OCI-LY1 (cell line): Measurements from ENCODE around the gene B4GALT5.

ENCODE experiments used
- CTCF ChIP-seq: fragments of 200-600 bp; sonication (generic), shearing (Covaris generic); IDR thresholded peaks from 2 replicates; pipeline ENCODE4 v1.5.1; 2017; ENCODE audit warnings: mild to moderate bottlenecking, antibody characterized with exemption, low read length, moderate library complexity, mixed read lengths
- EZH2 ChIP-seq: fragments of 200-600 bp; sonication (generic), shearing (Covaris generic); IDR thresholded peaks from 2 replicates; pipeline ENCODE4 v1.8.0; 2017; ENCODE audit warnings: borderline replicate concordance, mixed run types, mild to moderate bottlenecking, antibody characterized with exemption, low read length, moderate library complexity, mixed read lengths

DNA sequence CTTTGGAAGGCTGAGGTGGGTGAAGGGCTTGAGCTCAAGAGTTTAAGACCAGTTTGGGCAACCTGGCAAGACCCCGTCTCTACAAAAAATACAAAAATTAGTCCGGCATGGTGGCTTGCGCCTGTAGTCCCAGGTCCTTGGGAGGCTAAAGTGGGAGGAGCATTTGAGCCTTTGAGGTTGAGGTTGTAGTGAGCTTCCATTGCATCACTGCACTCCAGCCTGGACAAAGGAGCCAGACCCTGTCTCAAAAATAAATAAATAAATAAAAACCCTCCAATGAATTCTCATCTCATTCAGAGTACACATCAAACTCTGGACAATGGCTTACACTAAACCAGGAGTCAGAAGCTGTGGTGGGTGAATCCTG is 31.8 kb downstream of the B4GALT5 start:
- TF ChIP-seq CTCF, result no peak
- no peak for TF ChIP-seq EZH2
